H1 (cell line): ENCODE data around the gene ORC2. TPM values are rescaled to one million over a fixed set of nuclear protein-coding genes. Genes with fewer than 3 reads are reported as not detected.

ENCODE experiments used
- CTCF ChIA-PET: fragments of 300-600 bp; sonication (Branson Sonifier 250); formaldehyde crosslinking; loops from one replicate; lab custom pipeline; 2021; ENCODE audit not compliant: partially characterized antibody; lab: Charles Lee
- POLR2A ChIA-PET: fragments of 300-600 bp; sonication (Branson Sonifier 250); formaldehyde crosslinking; loops from one replicate; lab custom pipeline; 2021; ENCODE audit warnings: inconsistent platforms; ENCODE audit not compliant: partially characterized antibody; lab: Charles Lee
- DNase-seq, 2 experiments: peaks; one replicate each; pipeline versions ENCODE4 v3.0.0 to v3.0.0-alpha.2; 2010 to 2022; ENCODE audit warnings: low spot score in 2 of 2, low read depth in 1 of 2, mixed read lengths in 1 of 2
- FAIRE-seq: peaks from 2 replicates; lab custom pipeline; 2011; peaks lifted over from hg19 to GRCh38; lab: Jason Lieb, UNC
- H2AFZ ChIP-seq: 2 replicates; pipeline ENCODE4 v1.8.1; 2012; ENCODE audit warnings: low read length, inconsistent platforms
- H2AK5ac ChIP-seq: 2 replicates; pipeline ENCODE4 v1.6.1; 2013; ENCODE audit warnings: low read depth, low read length
- H2BK120ac ChIP-seq: replicated peaks from 2 replicates; pipeline ENCODE3; 2013; ENCODE audit warnings: low read depth, low read length, inconsistent platforms
- H2BK12ac ChIP-seq: 2 replicates; pipeline ENCODE4 v1.6.1; 2013; ENCODE audit warnings: low read depth, low read length
- H2BK15ac ChIP-seq: 2 replicates; pipeline ENCODE4 v1.6.1; 2013; ENCODE audit warnings: low read length
- H2BK20ac ChIP-seq: 2 replicates; pipeline ENCODE4 v1.6.1; 2013; ENCODE audit warnings: low read length
- H2BK5ac ChIP-seq: 2 replicates; pipeline ENCODE4 v1.6.1; 2013; ENCODE audit warnings: low read depth, low read length
- H3K14ac ChIP-seq: 2 replicates; pipeline ENCODE4 v1.6.1; 2013; ENCODE audit warnings: inconsistent platforms; ENCODE audit not compliant: insufficient read length
- H3K18ac ChIP-seq: 2 replicates; pipeline ENCODE4 v1.6.1; 2013; ENCODE audit warnings: low read length; ENCODE audit errors: extremely low read depth
- H3K23ac ChIP-seq: 2 replicates; pipeline ENCODE4 v1.6.1; 2013; ENCODE audit warnings: inconsistent platforms; ENCODE audit not compliant: insufficient read length
- H3K23me2 ChIP-seq: 2 replicates; pipeline ENCODE4 v1.6.1; 2013; ENCODE audit warnings: low read depth, low read length
- H3K27ac ChIP-seq: 2 replicates; pipeline ENCODE4 v1.6.1; 2011; ENCODE audit warnings: low read depth, low read length, inconsistent platforms
- H3K27me3 ChIP-seq, 4 experiments: replicated peaks in 1 of 4; 1 replicate in 1 of 4; 2 replicates in 3 of 4; pipeline versions ENCODE4 v1.6.1 to v1.8.1; 2011 to 2013; ENCODE audit warnings: low read length in 3 of 4, mild to moderate bottlenecking in 3 of 4, inconsistent platforms in 2 of 4, mixed read lengths in 2 of 4, moderate library complexity in 1 of 4; ENCODE audit not compliant: control insufficient read depth in 3 of 4, insufficient read depth in 3 of 4; ENCODE audit errors: extremely low read depth in 1 of 4
- H3K36me3 ChIP-seq, 4 experiments: 2 replicates each; pipeline versions ENCODE4 v1.6.1 to v1.8.1; 2011 to 2013; ENCODE audit warnings: mild to moderate bottlenecking in 4 of 4, low read length in 3 of 4, moderate library complexity in 2 of 4, control low read depth in 1 of 4, inconsistent platforms in 1 of 4; ENCODE audit not compliant: insufficient read depth in 4 of 4, control insufficient read depth in 2 of 4
- H3K4ac ChIP-seq: replicated peaks from 2 replicates; pipeline ENCODE3; 2013; ENCODE audit warnings: low read length, low read depth, mixed read lengths, inconsistent platforms; ENCODE audit not compliant: insufficient read length
- H3K4me1 ChIP-seq, 4 experiments: replicated peaks in 1 of 4; 1 replicate in 1 of 4; 2 replicates in 3 of 4; pipeline versions ENCODE4 v1.6.1 to v1.8.1; 2011 to 2013; ENCODE audit warnings: low read length in 3 of 4, inconsistent platforms in 2 of 4, mixed read lengths in 1 of 4; ENCODE audit not compliant: insufficient read depth in 4 of 4, control insufficient read depth in 3 of 4
- H3K4me2 ChIP-seq, 2 experiments: 2 replicates each; pipeline versions ENCODE4 v1.6.1 to v1.8.1; 2011 to 2013; ENCODE audit warnings: low read depth in 2 of 2, low read length in 2 of 2, control low read depth in 1 of 2, inconsistent platforms in 1 of 2, mild to moderate bottlenecking in 1 of 2; ENCODE audit not compliant: insufficient read depth in 1 of 2
- H3K4me3 ChIP-seq, 4 experiments: fragments of 200-600, 300-600 bp in 1 of 4; sonication (generic), shearing (Covaris generic), sonication (Bioruptor Twin) in 1 of 4; 2 replicates each; pipeline versions ENCODE4 v1.5.1 to v1.8.1; 2011 to 2016; ENCODE audit warnings: low read length in 4 of 4, low read depth in 3 of 4, control low read depth in 2 of 4, inconsistent platforms in 2 of 4, mild to moderate bottlenecking in 2 of 4, mixed read lengths in 1 of 4, moderate library complexity in 1 of 4; ENCODE audit not compliant: insufficient read depth in 2 of 4; ENCODE audit errors: extremely low read depth in 1 of 4
- H3K56ac ChIP-seq: replicated peaks from 2 replicates; pipeline ENCODE3; 2013; ENCODE audit warnings: low read depth, mild to moderate bottlenecking, mixed read lengths, low read length, inconsistent platforms; ENCODE audit not compliant: insufficient read length
- H3K79me1 ChIP-seq: 2 replicates; pipeline ENCODE4 v1.6.1; 2013; ENCODE audit warnings: low read depth, low read length, control low read depth
- H3K79me2 ChIP-seq, 2 experiments: 2 replicates each; pipeline versions ENCODE4 v1.6.1 to v1.8.1; 2012 to 2013; ENCODE audit warnings: low read length in 2 of 2, mild to moderate bottlenecking in 2 of 2, inconsistent platforms in 1 of 2; ENCODE audit not compliant: insufficient read depth in 2 of 2, control insufficient read depth in 1 of 2
- H3K9ac ChIP-seq, 4 experiments: replicated peaks in 1 of 4; 1 replicate in 1 of 4; 2 replicates in 3 of 4; pipeline versions ENCODE4 v1.6.1 to v1.8.1; 2011 to 2013; ENCODE audit warnings: low read depth in 3 of 4, low read length in 3 of 4, control low read depth in 2 of 4, mild to moderate bottlenecking in 2 of 4, moderate library complexity in 2 of 4, inconsistent platforms in 1 of 4; ENCODE audit errors: extremely low read depth in 1 of 4
- H3K9me3 ChIP-seq, 2 experiments: 2 replicates each; pipeline versions ENCODE4 v1.6.1 to v1.8.1; 2012 to 2013; ENCODE audit warnings: mild to moderate bottlenecking in 2 of 2, moderate library complexity in 2 of 2, control low read depth in 1 of 2, inconsistent platforms in 1 of 2, low read depth in 1 of 2, low read length in 1 of 2, mixed read lengths in 1 of 2; ENCODE audit not compliant: insufficient read depth in 2 of 2
- H4K20me1 ChIP-seq, 2 experiments: replicated peaks in 1 of 2; 2 replicates each; pipeline versions ENCODE3 to v1.8.1; 2011 to 2013; ENCODE audit warnings: inconsistent platforms in 2 of 2, low read length in 2 of 2, mild to moderate bottlenecking in 1 of 2; ENCODE audit not compliant: insufficient read depth in 2 of 2, control insufficient read depth in 1 of 2
- H4K5ac ChIP-seq: 2 replicates; pipeline ENCODE4 v1.6.1; 2013; ENCODE audit warnings: low read length, low read depth, mixed read lengths, inconsistent platforms; ENCODE audit not compliant: insufficient read length
- H4K8ac ChIP-seq: 2 replicates; pipeline ENCODE4 v1.8.0; 2013; ENCODE audit warnings: mild to moderate bottlenecking, moderate library complexity, low read length, inconsistent platforms; ENCODE audit not compliant: insufficient read depth; ENCODE audit errors: extremely low read depth
- H4K91ac ChIP-seq: replicated peaks from 2 replicates; pipeline ENCODE3; 2013; ENCODE audit warnings: low read length, mixed read lengths, inconsistent platforms; ENCODE audit not compliant: insufficient read length
- CTCF ChIP-seq, 3 experiments: IDR thresholded peaks; 1 replicate in 2 of 3; 2 replicates in 1 of 3; pipeline versions ENCODE4 v1.5.1 to v1.6.1; 2011; ENCODE audit warnings: low read length in 3 of 3, mild to moderate bottlenecking in 3 of 3, inconsistent platforms in 2 of 3, low read depth in 1 of 3, moderate library complexity in 1 of 3; ENCODE audit not compliant: insufficient read depth in 1 of 3; ENCODE audit errors: control extremely low read depth in 1 of 3
- JUN ChIP-seq: IDR thresholded peaks from 2 replicates; pipeline ENCODE4 v1.6.1; 2011; ENCODE audit warnings: low read depth, mild to moderate bottlenecking, improper control_type of control experiment, low read length
- WGBS, 2 experiments: shearing (Covaris generic) in 1 of 2; methylation state at CpG; one replicate each; pipeline versions ENCODE4 v1.1.6 to v1.1.7; 2013 to 2015; ENCODE audit warnings: low lambda C conversion rate in 2 of 2, mixed read lengths in 2 of 2, inconsistent platforms in 1 of 2, low coverage in 1 of 2, missing lambda C conversion rate in 1 of 2; ENCODE audit not compliant: insufficient replicate concordance in 2 of 2, insufficient coverage in 1 of 2, insufficient read length in 1 of 2; ENCODE audit errors: extremely low coverage in 1 of 2, missing lambda C conversion rate in 1 of 2; 5-methylcytosine and 5-hydroxymethylcytosine counted together
- polyA plus RNA-seq, 7 experiments: library from polyadenylated mRNA; depleted of rRNA in 3 of 7; stranded (reverse) in 5 of 7; unstranded in 2 of 7; fragments of >200 nt in 5 of 7; fragments of 200-250 nt in 2 of 7; gene quantifications; 1 replicate in 5 of 7; 2 replicates in 1 of 7; 4 replicates in 1 of 7; pipeline versions ENCODE4 v1.2.1 to v1.2.3, GENCODE V29; 2011 to 2013; ENCODE audit warnings: missing spikeins in 2 of 7, mixed read lengths in 2 of 7
- total RNA-seq: library from RNA; stranded (reverse); fragmentation: NEBNext Ultra II Directional; extraction: Animal tissue kit (Norgen Biotek cat#: 25700); gene quantifications from 2 replicates; pipeline ENCODE4 v1.2.1, GENCODE V29; 2021

Gene ORC2
- total and polyA plus RNA-seq, 2 of the 8 experiments (the other 6 are each of a cell fraction or from before 2014, with no cell fraction given) = 7.1 to 89.8 TPM

DNA sequence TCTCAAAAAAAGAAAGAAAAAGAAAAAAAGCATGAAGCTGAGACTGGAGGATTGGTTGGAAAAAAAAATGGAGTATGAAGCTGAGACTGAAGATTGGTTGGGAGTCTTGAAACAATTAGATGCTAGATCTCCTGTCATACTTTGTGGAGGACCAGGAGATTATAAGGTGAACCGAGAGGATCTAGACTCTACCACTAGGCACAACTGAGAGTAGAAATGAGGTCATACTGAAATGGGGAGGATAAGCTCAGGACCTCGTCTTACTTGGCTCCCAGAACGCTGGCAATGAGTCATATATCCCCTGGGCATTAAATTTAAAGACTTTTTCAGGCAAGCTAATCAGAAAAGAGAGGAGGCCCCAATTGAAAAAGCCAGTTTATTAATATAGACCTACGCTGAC is 3.3 kb upstream of the ORC2 start:
- TF ChIP-seq CTCF (IDR thresholded peaks at IDR 0.05; ENCODE audit: control extremely low read depth in 1 of 3, insufficient read depth in 1 of 3, low read depth in 1 of 3, low read length in 3 of 3) (peak in 1 of 3 experiments; percentile 5; a peak in 1 of 4 replicates), JUN (no peak)
- TF ChIP-seq, all 59 proteins: peak for 1
- Histone ChIP-seq H3K79me1 (no peaks in the 10 kb centered on the region), H2AFZ (no peak overlapping the region), H2BK120ac (no peak overlapping the region), H3K4me2 (no peak overlapping the region), H3K14ac (no peak overlapping the region), H3K27ac (no peak overlapping the region; the same call in 1 of the 2 replicates), H4K91ac (no peak overlapping the region), H3K18ac (no peak overlapping the region), H2BK20ac (no peak overlapping the region), H3K23ac (no peak overlapping the region), H2BK5ac (no peak overlapping the region), H3K9me3 (no peaks in the 10 kb centered on the region), H3K56ac (no peak overlapping the region), H4K20me1 (peaks cover 2% of the 10 kb centered on the region in 2 experiments), H2AK5ac (no peak overlapping the region), H2BK12ac (no peak overlapping the region), H3K79me2 (peaks cover 4 to 23% of the 10 kb centered on the region in 2 experiments), H3K36me3 (no peaks in the 10 kb centered on the region), H3K4me3 (no peak overlapping the region), H2BK15ac (no peak overlapping the region), H3K9ac (no peak overlapping the region), H4K8ac (no peak overlapping the region), H3K27me3 (no peaks in the 10 kb centered on the region), H3K23me2 (peaks cover 2% of the 10 kb centered on the region), H3K4me1 (peaks cover 0 to 6% (median 3%) of the 10 kb centered on the region in 4 experiments; a peak in 4 of 7 replicates), H3K4ac (no peak overlapping the region), H4K5ac (no peak overlapping the region)
- FAIRE-seq (no peak), DNase-seq (no peak)
- 91% methylated on average over 4 of the region's 4 CpGs; no CpG with 5 or more reads in 1 of the 2 experiments for WGBS, 2 experiments
- POLR2A ChIA-PET = interaction anchor here (0.6 to 5.3 kb wide), 6 partner anchors 9 to 586 kb away, joined by 3 to 32 read pairs (median 4); partner anchors contain the start of gene CLK1
- CTCF ChIA-PET = interaction anchor here (0.6 to 6.3 kb wide), 12 partner anchors 13 to 267 kb away, joined by 3 to 102 read pairs (median 4); partner anchors contain the start of genes HYCC2 and NDUFB3
